ENCODE results near the gene CYP39A1.
A peak's percentile ranks its signal among the peaks of the same experiment; 100 is the strongest.

The CYP39A1 gene

GRCh38 chr6:46511320-46511719 lies 141.3 kb downstream of the CYP39A1 start:
- DNase-seq (ENCODE audit: low spot score): no peak

DNA sequence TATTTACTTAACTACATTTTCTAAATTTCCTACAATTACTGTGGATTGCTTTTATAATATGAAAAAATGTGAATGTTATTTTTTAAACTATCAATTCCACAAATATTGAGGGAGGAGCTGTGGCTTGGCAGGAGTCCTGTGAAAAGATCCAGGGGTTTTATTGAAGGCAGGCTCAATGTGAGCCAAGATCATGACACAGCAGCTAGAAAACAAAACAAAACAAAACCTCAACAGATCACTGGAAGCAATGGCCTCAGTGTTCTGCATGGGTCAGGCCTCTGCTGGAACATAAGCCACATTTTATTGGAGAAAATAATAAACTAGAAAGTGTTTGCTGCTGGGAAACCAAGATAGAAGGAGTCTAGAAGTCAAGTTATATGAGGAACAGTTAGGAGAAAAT lies 142.0 kb downstream of the CYP39A1 start:
- peak; percentile 90 for DNase-seq (ENCODE audit: low spot score)

GRCh38 chr6:46509981-46510510 lies 142.6 kb downstream of the CYP39A1 start:
- DNase-seq (ENCODE audit: low spot score): peak; percentile 72

- DNase-seq (ENCODE audit: low spot score): no peak
Observed at GRCh38 chr6:46509063-46509462, 143.6 kb downstream of the CYP39A1 start.

DNA sequence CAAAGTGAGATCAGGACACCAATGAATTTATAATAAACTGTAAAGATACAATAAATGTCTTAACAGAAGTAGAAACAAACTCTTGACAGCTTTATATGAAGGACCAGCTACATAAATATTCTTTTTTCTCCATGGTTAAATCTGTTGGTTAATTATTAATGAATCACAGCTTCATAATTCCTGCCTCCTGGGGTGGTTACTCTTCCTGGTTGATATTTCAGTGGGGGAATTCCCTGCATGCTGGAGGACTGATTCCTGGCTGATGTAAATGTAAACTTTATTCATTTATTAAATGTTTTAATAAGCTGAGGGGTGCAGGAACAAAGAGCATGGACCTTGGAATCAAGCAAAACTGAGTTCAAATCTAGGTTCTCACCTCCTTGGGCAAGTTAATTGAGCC lies 145.2 kb downstream of the CYP39A1 start:
- no peak for DNase-seq (ENCODE audit: low spot score)

DNA sequence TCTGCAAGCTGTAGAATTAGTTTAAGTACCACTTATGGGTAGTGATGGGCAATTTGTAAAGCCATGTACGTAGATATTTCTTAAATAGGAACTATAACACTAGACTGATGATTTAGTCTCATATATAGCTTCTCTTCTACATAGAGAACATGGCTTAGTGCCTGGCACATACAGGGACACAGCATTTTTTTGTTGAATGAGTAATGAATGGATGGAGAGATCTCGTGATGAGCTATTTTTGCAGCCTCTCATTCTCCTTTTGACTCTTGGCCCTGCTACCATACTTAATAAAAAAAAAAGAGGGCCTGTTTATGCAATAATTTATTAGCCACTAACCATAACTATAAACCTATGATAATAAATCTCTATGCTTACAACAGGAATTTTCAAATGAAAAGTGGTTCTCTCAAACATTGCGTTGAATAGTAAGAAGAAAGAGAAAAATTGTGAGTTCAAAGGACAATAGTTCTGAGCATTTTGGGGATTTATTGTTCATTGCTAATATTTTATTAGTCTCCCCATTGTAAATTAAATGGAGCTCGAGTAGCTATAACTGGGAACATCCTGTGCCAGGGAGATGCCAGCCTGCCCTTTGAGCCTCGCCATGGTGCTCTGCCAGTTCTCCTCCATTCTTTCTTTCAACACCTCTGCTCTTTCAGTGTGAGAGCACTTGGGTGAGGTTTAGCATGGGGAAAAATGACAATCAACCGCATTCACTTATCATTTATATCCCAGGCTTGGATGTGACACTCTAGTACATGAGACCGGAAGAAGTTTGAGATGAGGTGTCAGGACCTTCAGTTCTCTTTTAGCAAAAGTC lies 146.7 kb downstream of the CYP39A1 start:
- no peak for DNase-seq (ENCODE audit: low spot score)

DNA sequence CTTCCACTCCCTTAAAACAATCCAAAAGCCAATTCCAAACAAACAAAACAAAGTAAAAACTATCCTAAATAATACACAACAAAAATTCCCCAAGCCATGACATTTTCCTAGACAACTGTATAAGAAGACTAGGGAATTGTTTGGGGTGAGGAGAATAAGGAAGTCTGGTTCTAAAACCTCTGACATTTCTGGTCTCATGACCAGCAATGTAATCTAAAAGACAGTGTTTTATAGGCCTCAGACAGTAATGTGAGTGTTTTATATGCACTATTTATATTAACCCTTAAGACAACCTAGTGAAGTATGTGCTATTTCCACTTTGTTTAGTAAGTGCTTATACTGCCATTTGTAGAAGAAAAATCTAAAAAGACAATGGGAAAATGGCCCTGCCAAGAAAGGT lies 148.4 kb downstream of the CYP39A1 start:
- no peak for DNase-seq (ENCODE audit: low spot score)

- DNase-seq (ENCODE audit: low spot score): no peak
Observed at GRCh38 chr6:46502486-46503119, 150.0 kb downstream of the CYP39A1 start.

DNA sequence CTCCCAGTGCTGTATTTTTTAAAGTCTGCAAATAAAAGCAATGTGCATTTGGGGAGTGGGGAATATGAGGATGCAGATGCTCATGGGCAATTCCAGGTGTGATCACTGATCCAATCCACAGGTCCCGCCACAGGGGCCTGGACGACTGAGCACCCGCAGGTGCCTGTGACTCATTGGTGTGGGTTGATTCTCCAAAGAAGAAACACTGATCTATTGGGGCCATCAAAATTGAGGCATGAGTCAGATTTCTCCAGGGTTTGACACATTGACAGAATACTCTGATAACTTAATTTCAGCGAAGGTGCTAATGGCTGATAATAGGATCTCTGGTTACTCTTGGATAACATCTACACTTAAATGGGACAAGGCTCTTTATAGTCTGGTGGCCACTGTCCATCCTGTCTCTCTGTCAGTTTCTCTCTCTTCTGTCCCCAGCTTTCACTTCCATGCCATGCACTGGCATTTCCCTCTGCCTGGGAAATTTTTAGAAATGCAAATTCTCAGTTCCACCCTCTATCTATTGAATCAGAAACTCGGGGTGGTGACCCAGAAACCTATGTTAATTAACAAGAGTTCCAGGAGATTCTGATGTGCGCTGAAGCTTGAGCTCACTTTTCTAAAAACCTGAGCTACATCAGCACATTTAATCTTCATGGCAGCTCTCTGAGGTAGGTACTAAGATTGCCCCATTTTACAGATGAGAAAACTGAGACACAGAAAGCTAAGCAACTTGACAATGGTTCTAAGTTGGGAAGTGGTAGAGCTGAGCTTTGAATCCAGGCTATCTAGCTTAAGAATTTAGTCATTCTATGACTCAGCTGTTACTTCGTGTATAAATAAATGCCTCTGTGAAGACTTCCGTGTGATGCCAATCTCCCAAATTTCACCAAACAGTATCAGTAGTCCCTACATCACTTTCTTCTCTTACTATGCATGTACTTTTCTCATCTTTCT lies 151.2 kb downstream of the CYP39A1 start:
- DNase-seq (ENCODE audit: low spot score): no peak

- no peak for DNase-seq (ENCODE audit: low spot score)
Observed at GRCh38 chr6:46500382-46500781, 152.2 kb downstream of the CYP39A1 start.
